Inflammatory macrophage (primary cell): ENCODE results near the gene KRT15.
"Not testable (repeated sequence)": the region's sequence is repeated elsewhere in the genome, so short reads cannot be mapped to it uniquely, and the experiment has no call there.

Experiments
- DNase-seq, 2 donors: peaks; one replicate each; pipeline ENCODE4 v3.0.0-alpha.2; 2020 to 2022

The KRT15 gene

DNA sequence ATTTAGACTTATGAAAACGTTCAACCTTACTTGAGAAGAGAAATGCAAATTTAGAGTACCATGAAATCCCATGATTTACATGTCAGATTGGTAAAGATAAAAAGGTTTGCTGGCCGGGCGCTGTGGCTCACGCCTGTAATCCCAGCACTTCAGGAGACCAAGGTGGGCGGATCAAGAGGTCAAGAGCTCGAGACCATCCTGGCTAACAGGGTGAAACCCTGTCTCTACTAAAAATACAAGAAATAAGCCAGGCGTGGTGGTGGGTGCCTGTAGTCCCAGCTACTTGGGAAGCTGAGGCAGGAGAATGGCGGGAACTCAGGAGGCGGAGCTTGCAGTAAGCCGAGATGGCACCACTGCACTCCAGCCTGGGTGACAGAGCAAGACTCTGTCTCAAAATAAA lies 24.1 kb upstream of the KRT15 start:
- DNase-seq, result not testable (repeated sequence)

DNA sequence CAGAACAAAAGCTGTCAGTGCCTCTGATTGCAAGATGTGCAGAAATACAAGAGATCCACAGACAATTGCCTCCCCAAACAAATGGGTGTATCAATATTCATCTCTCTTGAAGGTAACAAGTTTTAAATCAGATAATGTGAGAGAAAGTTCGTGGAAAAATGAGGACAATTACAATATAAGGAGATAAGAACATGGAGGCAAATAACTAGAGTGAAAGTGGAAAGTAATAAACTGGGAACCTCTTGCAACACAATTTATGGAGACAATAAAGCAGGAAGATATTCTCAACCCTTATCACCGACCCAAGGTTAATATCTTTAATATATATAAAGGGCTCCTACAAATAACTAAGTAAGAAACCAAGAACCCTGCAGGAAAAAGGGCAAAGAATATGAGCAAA lies 23.7 kb upstream of the KRT15 start:
- DNase-seq, result no peak

DNA sequence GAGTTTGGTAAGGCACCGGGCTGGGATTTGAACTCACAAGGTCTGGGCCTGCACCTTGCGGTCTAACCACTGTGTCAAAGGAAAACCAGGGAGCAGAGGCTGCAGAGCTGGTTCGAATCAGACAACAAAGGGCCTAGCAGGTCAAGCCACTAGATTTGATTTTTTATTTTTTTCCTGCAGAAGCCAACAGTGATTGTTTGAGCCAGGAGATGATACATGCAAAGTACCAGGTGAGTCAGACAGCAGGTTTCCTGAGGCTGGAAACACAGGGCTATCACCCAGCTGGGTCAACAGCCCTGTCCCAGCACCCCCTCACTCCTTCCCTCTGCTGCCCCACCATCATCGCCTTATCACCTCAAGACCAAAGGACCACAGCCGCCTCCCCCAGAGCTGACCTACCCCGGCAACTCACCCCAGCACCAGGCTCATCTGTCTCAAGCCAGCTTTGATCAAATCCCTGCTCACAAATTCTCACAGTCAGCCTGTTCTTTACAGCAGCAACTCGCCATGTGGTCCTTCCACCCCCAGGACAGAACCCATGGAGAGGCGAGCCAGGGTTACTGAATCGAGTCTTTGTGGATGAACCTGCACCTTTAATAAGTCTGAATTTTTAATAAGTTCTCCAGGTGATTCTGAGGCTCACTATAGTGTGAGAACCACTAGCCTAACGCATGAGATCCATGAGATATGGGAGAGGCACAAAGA lies 22.4 kb upstream of the KRT15 start:
- no peak for DNase-seq

DNA sequence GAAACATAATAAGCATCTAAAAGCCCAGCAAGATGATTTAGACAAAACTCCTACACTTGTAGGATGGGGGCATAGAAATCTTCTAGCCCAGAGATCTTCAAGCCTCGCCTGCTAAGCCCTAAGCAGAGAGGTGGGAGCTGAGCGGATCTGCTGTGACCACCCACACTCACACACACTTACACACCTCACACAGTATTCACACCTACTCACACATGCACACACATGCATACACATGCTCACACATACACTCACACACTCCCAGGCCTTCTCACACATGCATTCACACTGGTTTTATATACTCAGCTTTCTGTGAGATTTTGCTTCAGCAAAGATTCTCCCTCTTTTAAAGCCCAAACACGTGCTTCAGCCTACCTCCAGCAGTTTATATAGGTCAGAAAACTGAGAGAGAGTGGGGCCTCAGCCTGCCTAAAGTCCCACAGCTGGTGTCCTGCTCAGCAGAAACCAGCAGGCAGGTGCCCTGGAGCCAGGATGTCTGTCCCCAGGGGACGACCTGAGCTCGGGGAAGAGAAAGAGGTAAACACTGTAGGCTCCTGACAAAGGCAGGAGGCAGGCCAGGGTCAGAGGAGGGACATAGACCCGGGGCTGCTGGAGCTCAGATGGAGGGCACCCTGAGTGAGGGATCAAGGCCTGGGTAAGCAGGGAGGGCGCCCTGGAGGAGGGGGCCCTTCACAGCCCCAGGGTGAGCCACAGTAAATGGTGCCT lies 21.4 kb upstream of the KRT15 start:
- no peak for DNase-seq

DNA sequence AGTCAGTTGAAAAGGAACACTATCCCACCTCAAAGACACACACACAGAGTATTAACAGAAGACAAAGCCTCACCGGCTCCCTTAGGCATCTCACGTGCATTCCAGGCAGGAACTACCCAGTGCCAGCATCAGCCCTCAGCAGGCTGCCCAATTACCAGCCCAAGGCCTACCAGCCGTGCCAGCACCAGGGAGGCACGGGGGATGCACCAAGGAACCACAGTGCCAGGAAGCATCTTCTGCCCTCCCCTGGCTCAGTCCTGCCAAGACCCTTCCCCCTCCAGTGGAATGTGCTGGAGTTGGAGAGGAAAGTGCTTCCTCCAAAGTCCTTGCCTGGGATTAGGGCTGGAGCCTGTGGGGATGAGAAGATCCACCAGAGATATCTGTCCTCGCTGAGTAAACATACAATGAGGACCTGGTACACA lies 20.4 kb upstream of the KRT15 start:
- DNase-seq, result no peak

DNA sequence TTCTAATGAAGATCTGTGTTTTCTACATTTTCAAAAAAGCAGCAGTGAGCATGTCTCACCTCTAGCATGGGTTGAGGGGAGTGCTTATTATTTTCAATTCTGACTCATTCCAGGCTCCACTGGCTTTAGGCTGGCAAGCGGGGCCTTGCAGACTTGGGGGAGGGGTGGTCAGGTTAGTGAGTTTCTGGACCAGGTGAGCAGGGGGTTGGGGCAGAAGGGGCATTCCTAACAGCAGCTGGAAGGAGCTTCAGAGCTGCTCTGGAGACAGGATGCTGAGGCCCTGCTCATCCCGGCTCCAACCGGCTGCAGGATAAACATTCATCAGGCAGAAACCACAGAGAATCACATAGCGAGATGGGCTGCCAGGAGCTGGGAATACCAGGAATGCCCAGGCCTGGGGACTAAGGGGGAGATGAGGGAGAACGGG lies 19.9 kb upstream of the KRT15 start:
- no peak for DNase-seq

DNA sequence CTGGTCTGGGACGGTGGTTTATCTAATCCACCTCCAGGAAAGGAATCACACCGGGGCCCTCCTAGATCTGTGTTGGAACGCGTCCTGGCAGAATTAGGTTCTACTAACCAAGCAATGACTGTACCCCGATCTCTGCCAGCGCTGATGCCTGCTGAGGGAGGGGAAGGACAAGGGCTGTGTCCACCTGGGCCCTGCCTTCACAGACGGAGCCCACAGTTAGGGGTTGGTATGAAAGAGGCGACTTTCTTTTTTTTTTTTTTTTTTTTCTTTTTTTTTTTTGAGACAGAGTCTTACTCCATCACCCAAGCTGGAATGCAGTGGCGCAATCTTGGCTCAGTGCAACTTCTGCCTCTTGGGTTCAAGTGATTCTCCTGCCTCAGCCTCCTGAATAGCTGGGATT lies 19.3 kb upstream of the KRT15 start:
- DNase-seq, result no peak

DNA sequence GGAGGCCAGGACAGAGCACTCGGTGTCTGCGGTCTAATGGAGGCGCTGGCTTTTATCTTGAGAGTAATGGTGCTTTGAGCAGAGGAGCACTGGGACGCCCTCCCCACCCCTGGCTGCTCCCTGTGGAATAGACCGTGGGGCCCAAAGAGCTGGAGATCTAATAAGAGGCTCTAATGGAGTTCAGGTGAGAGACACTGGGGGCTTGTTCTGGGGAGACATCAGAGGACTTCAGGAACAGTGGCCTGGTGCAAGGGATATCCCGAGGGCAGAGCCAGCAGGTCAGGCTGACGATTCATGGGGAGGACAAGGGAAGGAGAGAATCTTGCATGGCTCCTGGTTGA lies 18.9 kb upstream of the KRT15 start:
- no peak for DNase-seq

DNA sequence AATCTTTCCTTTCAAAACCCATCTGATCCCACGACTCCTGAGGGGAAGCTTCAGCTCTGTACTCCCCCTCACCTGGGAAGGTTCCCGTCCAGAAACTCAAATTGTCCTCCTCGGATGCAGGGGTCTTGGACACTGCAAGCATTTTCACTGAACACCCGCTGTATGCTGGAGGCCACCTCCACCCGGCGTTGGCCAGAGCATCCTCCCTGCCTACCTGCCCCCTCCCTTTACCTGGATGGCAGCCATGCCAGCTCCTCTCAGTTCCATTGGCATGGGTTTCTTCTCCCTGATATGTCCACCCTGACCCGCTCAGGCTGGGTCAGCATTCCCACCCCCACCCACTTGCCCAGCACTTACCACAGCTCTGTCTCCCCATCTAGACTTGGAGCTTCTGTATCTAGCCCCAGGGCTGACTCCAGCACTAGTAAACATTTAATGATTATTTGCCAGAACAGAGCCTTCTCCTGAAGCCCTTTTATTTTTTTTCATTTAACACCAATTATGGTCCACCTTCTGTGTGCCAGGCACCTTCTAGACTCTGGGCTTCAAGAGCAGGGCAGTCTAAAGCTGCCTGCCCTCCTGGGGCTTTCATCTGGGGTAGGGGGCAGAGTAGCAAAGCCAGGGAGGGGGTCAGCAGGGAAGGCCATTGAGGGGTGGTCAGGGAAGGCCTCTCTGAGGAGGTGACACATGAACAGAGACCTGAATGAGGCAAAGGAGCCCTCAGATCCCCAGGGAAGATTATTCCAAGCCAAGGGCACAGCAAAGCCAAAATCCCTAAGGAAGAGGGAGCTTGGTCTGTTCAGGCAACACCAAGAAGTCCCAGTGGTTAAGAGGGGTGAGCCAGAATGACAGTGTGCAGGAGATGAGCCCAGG lies 18.3 kb upstream of the KRT15 start:
- DNase-seq, result no peak

DNA sequence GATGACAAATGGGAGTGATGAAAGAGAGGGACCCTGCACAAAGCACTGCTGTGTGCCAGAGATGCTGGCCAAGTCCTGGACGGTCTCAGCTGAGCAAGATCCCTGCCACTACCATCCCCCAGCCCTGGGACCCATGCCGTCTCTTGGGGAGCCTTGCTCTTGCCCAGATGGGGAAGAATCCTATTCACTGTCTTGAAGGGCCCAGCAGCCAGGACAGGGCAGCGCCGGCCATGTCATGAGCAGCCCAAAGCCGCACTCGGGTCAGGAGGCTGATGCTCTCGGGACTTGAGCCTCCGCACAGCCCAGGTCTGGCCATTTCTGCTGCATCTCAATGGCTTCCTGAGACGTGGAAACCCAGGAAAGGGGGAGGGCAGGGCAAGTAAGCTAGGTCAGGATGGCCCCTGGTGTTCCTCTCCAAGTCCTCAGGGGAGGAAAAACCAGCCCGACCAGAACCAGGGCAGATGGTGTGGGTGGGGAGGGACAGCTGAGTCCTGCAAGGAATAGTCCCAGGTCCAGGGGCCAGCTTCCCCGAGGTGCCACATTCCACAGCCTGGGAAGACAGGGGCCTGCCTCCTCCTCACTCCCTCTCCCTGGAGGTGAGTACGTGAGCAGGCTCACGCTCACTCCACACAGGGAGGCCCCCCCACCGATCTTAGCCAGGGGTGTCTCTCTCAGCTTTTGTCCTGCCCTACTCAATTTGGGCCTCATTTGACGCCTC lies 17.2 kb upstream of the KRT15 start:
- DNase-seq, result no peak

DNA sequence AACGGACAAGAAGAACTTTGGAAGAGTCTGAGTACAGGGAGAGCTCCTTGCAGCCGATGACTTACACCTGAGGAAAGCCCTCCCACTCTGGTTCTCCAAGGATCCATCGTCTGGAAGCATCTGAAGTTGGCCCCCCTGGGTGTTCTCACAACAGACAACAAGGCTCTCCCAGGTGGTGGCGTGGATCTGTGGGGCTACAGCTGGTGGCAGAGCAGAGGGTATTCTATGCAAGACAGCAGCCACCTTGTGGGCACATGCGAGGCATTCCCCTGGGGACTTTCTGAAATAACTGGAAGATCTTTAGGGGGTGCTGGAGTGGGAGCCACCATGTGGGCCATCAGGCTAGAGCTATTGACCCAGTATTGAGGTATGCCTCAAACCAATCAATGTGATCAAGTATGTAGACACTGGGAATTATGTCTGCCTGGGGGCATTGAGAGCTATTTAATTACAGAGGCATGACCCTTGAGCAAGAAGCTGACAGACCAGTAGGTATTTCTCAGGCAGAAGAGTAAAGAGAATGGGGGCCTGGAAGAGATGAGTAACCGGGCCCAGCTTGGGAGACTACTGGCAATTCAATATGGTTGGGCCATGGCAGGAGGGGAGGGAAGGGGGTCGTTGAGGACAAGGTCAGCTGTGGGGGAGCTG lies 16.3 kb upstream of the KRT15 start:
- no peak for DNase-seq

DNA sequence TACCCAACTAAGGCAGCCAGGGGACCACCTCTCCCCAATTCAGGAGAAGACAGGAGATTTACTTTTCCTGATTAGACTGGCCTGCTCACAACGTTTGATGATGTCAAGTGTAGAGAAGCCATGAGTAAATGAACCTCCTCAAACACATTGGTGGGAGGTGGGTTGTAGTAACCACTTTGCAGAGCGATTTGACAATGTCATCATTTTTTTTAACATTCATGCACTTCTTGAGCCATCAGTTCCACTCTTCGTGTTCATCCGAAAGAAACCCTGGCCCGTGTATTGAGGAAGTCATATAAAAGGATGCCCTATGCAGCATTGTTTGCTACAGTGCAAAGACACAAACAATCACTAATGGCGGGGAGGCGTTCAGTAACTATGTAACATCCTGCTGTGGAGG lies 14.9 kb upstream of the KRT15 start:
- no peak for DNase-seq

DNA sequence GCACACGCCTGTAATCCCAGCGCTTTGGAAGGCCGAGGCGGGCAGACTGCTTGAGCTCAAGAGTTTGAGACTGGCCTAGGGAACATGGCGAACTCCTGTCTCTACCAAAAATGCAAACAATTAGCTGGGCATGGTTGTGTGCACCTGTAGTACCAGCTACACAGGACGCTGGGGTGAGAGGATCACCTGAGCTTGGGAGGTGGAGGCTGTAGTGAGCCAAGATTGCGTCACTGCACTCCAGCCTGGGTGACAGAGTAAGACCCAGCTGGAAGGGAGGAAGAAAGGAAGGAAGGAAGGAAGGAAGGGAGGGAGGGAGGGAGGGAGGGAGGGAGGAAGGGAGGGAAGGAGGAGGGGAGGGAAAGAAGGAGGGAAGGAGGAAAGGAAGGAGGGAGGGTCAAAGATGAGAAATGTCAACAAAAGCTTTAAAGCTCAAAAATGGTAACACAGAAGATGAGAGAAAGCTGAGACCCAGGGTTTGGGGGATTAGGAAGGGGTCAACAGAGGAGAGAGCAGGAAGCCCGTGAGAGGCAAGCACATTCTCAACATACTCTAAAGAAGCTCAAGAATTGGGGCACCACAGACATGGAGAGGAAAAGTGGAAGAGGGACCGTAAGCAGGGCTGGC lies 14.4 kb upstream of the KRT15 start:
- no peak for DNase-seq

DNA sequence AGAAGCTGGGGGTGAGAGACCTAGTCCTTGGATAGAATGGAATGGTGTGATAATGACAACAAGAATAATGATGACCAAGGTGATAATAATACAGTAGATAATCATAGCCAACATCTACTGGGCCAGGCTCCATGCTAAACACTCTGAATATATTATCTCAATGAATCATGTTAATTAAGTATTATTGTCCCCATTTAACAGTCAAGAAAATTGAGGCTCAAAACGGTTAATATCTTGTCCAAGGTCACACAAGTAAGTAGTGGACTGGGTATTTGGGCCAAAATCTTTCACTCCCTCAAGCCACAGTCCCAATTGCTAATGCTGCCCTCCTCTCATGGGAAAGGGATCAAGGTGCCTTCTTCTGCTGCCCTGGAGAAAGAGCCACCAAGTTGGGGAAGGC lies 13.3 kb upstream of the KRT15 start:
- no peak for DNase-seq

DNA sequence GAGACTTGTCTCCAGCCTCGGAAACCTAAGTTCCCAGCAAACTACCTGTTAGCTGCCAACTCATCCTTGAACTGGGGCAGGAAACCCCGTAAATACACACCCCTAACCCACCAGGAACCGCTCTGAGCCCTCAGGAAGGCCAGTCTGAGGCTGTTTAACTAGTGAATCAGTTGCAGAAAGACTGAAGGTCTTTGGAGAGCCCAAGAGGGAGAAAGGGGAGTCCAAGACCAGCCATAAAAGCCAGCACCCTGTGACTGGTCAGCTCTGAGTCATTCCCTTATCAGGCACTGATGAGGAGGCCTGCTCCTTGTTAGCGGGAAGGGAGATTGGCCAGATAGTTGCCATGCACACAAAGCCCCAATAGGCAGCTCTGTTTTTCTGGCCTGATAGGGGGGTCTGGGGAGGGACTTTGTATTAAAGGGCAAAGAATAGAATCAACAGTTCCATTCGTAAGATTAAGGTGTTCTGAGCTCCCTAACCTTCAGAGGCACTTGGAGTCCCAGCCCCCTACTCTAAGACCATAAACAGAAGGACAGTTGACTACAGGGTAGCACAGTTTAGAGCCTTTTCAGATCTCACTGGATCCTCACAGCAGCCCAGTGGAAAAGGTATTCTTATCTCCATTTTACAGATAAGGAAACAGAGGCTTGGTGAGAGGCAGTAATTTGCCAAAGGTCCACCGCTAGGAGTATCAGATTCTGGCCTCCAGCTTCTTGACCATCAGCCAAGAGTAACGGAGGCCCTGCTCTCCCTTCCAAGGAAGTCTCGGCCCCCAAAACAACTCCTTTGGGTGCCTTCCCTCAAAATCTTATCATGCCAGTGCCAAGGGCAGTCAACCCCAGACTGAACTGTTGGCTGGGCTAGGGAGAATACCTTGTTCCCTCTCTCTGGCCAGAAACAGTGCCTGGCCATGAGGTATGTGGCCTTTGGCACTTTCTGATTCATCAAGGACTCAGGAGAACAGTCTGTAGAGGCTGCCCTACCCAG lies 11.7 kb upstream of the KRT15 start:
- no peak for DNase-seq

DNA sequence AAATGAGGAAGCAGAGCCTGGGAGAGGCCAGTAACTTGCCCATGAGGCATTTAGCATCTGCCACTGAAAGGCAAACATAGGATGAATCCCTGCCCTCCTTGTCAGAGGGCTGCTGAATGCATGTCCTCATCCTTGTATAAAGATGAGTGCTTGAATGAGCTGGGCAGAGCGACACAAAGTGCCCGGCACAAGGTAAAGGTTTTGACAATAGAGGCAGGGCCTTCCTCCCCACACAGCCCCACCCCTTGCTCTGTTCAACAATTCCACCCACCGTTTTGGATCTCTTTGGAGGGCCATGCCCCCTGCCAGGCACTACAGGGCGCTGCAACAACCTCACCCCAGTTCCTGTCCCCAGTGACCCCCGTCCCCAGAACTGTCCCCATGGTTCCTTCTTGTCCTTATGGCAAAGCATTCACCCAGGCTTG lies 10.8 kb upstream of the KRT15 start:
- no peak for DNase-seq

DNA sequence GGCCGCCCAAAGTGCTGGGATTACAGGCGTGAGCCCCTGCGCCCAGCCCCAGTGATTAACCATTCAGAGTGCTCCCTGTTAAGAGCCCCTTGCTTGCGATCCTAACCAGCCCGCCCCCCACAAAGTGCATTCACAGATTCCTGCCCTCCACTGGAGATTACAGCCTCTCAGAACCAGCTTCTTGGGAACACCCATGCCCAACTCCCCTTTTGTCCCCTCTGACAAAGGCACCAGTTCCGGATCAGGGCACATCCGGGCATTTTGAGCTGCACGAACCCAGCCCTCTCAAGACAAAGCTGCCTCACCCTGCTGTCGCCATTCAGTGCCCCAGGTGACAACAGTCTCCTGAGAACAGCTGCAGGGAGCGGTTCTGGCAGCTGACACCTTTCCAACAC lies 10.3 kb upstream of the KRT15 start:
- DNase-seq, result no peak

DNA sequence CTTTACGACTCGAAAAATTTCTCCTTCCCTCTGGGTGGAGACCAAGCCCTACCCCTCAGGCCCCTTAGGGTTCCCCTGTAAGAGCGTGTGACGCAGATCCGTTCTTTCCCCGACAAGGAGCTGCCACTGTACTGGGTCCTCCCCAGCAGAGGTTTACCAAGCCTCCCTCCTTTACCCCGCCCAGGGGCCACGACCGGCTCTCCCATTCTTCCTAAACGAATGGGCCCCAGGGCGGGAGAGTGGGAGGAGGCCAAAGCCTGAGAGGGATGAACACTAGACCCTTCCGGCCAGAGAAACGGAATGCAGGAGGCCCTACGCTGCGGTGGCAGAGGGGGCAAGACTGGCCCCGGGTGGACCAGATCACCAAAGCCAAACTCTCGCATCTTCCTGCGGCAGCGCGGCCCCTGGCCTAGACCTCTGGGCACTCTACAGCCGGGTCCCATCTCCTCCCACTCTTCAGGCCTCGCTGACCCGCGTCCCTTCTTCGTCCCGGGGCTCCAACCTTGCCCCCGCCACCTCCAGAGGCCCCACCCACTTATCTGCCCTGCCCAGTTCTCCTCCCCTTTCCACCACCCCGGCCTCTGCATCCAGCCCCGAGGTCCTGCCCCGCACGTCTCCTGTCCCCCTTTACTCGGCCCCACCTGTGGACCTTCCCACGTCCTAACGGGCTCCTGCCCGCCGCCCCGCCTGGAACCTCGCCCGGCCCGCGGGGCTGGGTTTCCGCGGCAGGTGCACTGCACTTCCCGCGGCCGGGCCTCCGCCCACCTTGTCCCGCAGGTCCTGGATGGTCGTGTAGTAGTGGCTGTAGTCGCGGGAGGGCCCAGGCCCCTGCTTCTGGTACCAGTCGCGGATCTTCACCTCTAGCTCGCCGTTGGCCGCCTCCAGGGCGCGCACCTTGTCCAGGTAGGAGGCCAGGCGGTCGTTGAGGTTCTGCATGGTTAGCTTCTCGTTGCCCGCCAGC lies 8.7 kb upstream of the KRT15 start:
- DNase-seq, result no peak

DNA sequence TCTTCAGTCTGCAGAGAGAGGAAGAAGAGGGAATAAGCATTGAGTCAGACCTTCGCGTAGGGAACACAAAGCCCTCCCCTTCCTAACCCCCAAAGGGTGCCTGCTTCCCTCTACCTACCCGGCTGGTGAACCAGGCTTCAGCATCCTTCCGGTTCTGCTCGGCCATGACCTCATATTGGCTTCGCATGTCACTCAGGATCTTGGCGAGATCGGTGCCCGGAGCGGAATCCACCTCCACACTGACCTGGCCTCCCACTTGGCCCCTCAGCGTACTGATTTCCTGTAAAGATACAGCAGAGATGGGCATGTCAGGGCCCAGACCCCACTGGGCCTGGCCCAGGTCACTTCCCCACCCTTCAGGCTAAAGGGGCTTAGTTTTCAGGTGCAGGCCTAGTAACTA lies 5.6 kb upstream of the KRT15 start:
- no peak for DNase-seq
